K562 (cell line): ENCODE results near the gene OR51V1. TPM values are rescaled to one million over a fixed set of nuclear protein-coding genes. Genes with fewer than 3 reads are reported as not detected.

Experiments used
- ATAC-seq: fragments of 200-7000 bp; cut with Tn5 transposase; 3 replicates; pipeline ENCODE4 v1.9.1; 2020; ENCODE audit warnings: moderate library complexity
- BruUV-seq: library from RNA; stranded (reverse); fragments of 400-500 nt; replicated peaks from 2 replicates; lab custom pipeline; 2021; lab: Mats Ljungman, UMichigan
- CTCF ChIA-PET: fragments of 300-600 bp; formaldehyde crosslinking; extraction: SDS; loops from one replicate; lab custom pipeline; 2021; ENCODE audit warnings: low intra/inter-chr PET ratio; lab: Yijun Ruan, JAX
- POLR2A ChIA-PET: fragments of 300-600, 350-650 bp; sonication (Branson Sonifier 250); formaldehyde crosslinking; extraction: SDS; loops from one replicate; lab custom pipeline; 2021; ENCODE audit warnings: antibody characterized with exemption, inconsistent platforms; lab: Yijun Ruan, JAX
- DNase-seq, 4 experiments: peaks; one replicate each; pipeline versions ENCODE4 v3.0.0 to v3.0.0-alpha.2; 2011 to 2018; ENCODE audit warnings: low spot score in 3 of 4, mixed read lengths in 3 of 4; ENCODE audit errors: extremely low read depth in 1 of 4
- FAIRE-seq: peaks from 2 replicates; lab custom pipeline; 2011; peaks lifted over from hg19 to GRCh38; lab: Jason Lieb, UNC
- H2AFZ ChIP-seq: 2 replicates; pipeline ENCODE4 v1.6.0; 2011; ENCODE audit warnings: low read depth, low read length, control low read depth, inconsistent platforms
- H3K27ac ChIP-seq: fragments of 200-600 bp; 3 replicates; pipeline ENCODE4 v1.8.0; 2011; ENCODE audit warnings: low read depth, mild to moderate bottlenecking, control low read depth, inconsistent platforms, low read length, moderate library complexity, mixed read lengths; ENCODE audit errors: extremely low read depth
- H3K27me3 ChIP-seq, 2 experiments: fragments of 300-600 bp in 1 of 2; 2 replicates in 1 of 2; 3 replicates in 1 of 2; pipeline versions ENCODE4 v1.6.0 to v1.8.0; 2011; ENCODE audit warnings: inconsistent platforms in 2 of 2, low read length in 2 of 2, mild to moderate bottlenecking in 1 of 2, mixed read lengths in 1 of 2, moderate library complexity in 1 of 2; ENCODE audit not compliant: control insufficient read depth in 2 of 2, insufficient read depth in 2 of 2
- H3K36me3 ChIP-seq: fragments of 300-600 bp; 3 replicates; pipeline ENCODE4 v1.8.0; 2011; ENCODE audit warnings: mild to moderate bottlenecking, low read length, inconsistent platforms; ENCODE audit not compliant: control insufficient read depth, insufficient read depth
- H3K4me1 ChIP-seq, 2 experiments: fragments of 200-600 bp in 1 of 2; replicated peaks in 1 of 2; 2 replicates in 1 of 2; 3 replicates in 1 of 2; pipeline versions ENCODE4 v1.5.1 to v1.8.0; 2011; ENCODE audit warnings: inconsistent platforms in 2 of 2, low read length in 2 of 2, mild to moderate bottlenecking in 1 of 2, mixed read lengths in 1 of 2, moderate library complexity in 1 of 2; ENCODE audit not compliant: control insufficient read depth in 2 of 2, insufficient read depth in 2 of 2
- H3K4me2 ChIP-seq: 2 replicates; pipeline ENCODE4 v1.6.1; 2011; ENCODE audit warnings: low read length, control low read depth, inconsistent platforms, mixed read lengths; ENCODE audit not compliant: insufficient read depth
- H3K4me3 ChIP-seq: fragments of 200-600 bp; sonication (generic), shearing (Covaris generic); 2 replicates; pipeline ENCODE4 v1.5.1; 2016; ENCODE audit warnings: control low read depth, inconsistent platforms
- H3K79me2 ChIP-seq: fragments of 200-600 bp; 3 replicates; pipeline ENCODE4 v1.8.0; 2011; ENCODE audit warnings: low read length, inconsistent platforms; ENCODE audit not compliant: control insufficient read depth, insufficient read depth
- H3K9ac ChIP-seq, 2 experiments: 2 replicates each; pipeline versions ENCODE4 v1.6.0 to v1.6.1; 2011; ENCODE audit warnings: low read depth in 2 of 2, low read length in 2 of 2, control low read depth in 1 of 2, inconsistent platforms in 1 of 2, mild to moderate bottlenecking in 1 of 2, mixed read lengths in 1 of 2; ENCODE audit not compliant: insufficient read depth in 1 of 2
- H3K9me1 ChIP-seq: one replicate; pipeline ENCODE4 v1.6.0; 2011; ENCODE audit warnings: inconsistent platforms, mild to moderate bottlenecking, low read length, moderate library complexity; ENCODE audit not compliant: control insufficient read depth, insufficient read depth
- H3K9me3 ChIP-seq: replicated peaks from 2 replicates; pipeline ENCODE4 v1.5.1; 2011; ENCODE audit warnings: low read depth, low read length, inconsistent platforms; ENCODE audit not compliant: control insufficient read depth, insufficient read depth
- H4K20me1 ChIP-seq: replicated peaks from 2 replicates; pipeline ENCODE4 v1.6.1; 2011; ENCODE audit warnings: low read length, inconsistent platforms, mixed read lengths; ENCODE audit not compliant: control insufficient read depth, insufficient read depth
- ARID1B ChIP-seq: fragments of 450-650 bp; IDR thresholded peaks from 2 replicates; pipeline ENCODE4 v1.6.1; 2016; ENCODE audit warnings: antibody characterized with exemption, mild to moderate bottlenecking, inconsistent platforms
- BCLAF1 ChIP-seq, 2 experiments: fragments of 450-650 bp in 1 of 2; IDR thresholded peaks; 2 replicates each; pipeline ENCODE4 v1.6.1; 2011 to 2017; ENCODE audit warnings: low read depth in 2 of 2, antibody characterized with exemption in 1 of 2, borderline replicate concordance in 1 of 2, low read length in 1 of 2, mild to moderate bottlenecking in 1 of 2, mixed read lengths in 1 of 2; ENCODE audit not compliant: control insufficient read depth in 1 of 2
- DPF2 ChIP-seq: fragments of 450-650 bp; IDR thresholded peaks from 2 replicates; pipeline ENCODE4 v1.6.1; 2016
- FOXP1 ChIP-seq: sonication (generic); formaldehyde crosslinking; IDR thresholded peaks from 2 replicates; pipeline ENCODE4 v1.8.0; 2022; ENCODE audit warnings: mild to moderate bottlenecking, missing genetic modification reagents
- GATAD2B ChIP-seq: fragments of 450-650 bp; IDR thresholded peaks from 2 replicates; pipeline ENCODE4 v1.6.1; 2017; ENCODE audit warnings: mild to moderate bottlenecking, borderline replicate concordance
- KDM4B ChIP-seq, 2 experiments: fragments of 450-650 bp in 1 of 2; sonication (generic) in 1 of 2; IDR thresholded peaks; 2 replicates each; pipeline ENCODE4 v1.6.1; 2016 to 2017; ENCODE audit warnings: borderline replicate concordance in 2 of 2, antibody characterized with exemption in 1 of 2, low read depth in 1 of 2, mild to moderate bottlenecking in 1 of 2
- MEIS2 ChIP-seq: fragments of 450-650 bp; IDR thresholded peaks from 2 replicates; pipeline ENCODE4 v1.6.1; 2014; ENCODE audit warnings: mild to moderate bottlenecking; ENCODE audit not compliant: partially characterized antibody
- NCOR1 ChIP-seq: fragments of 450-650 bp; IDR thresholded peaks from 2 replicates; pipeline ENCODE4 v1.6.1; 2016; ENCODE audit warnings: mild to moderate bottlenecking, moderate library complexity
- PREB ChIP-seq: sonication (generic); formaldehyde crosslinking; IDR thresholded peaks from 2 replicates; pipeline ENCODE4 v1.8.1; 2023; ENCODE audit warnings: mild to moderate bottlenecking, missing genetic modification reagents
- SPI1 ChIP-seq: IDR thresholded peaks from 2 replicates; pipeline ENCODE4 v1.6.1; 2011; ENCODE audit warnings: low read depth, low read length, control low read depth, borderline replicate concordance
- TGIF2 ChIP-seq: sonication (generic); formaldehyde crosslinking; IDR thresholded peaks from 2 replicates; pipeline ENCODE4 v1.8.1; 2022; ENCODE audit warnings: mild to moderate bottlenecking, missing genetic modification reagents, moderate library complexity
- ZNF57 ChIP-seq: fragments of 450-650 bp; formaldehyde crosslinking; IDR thresholded peaks from 2 replicates; pipeline ENCODE4 v1.4.0; 2020; ENCODE audit warnings: mild to moderate bottlenecking, moderate library complexity
- WGBS: fragments of 100-300 bp; shearing (Covaris generic); methylation state at CpG from one replicate; pipeline ENCODE4 v1.1.6; 2016; ENCODE audit warnings: low coverage, mixed read lengths; ENCODE audit not compliant: insufficient coverage; ENCODE audit errors: missing lambda C conversion rate; 5-methylcytosine and 5-hydroxymethylcytosine counted together
- in situ Hi-C: fragments of 300-500 bp; cut with MboI; formaldehyde crosslinking; loops from 4 replicates; pipeline ENCODE4 v1.15.0; 2018; ENCODE audit warnings: inconsistent platforms, mixed read lengths
- intact Hi-C: fragments of 100-400 bp; cut with micrococcal nuclease; formaldehyde crosslinking; loops from 2 replicates; pipeline ENCODE4 v1.14.2; 2022
- polyA plus RNA-seq, 8 experiments: library from polyadenylated mRNA; depleted of rRNA in 4 of 8; stranded (reverse) in 5 of 8; unstranded in 3 of 8; fragments of >200 nt; fragmentation: Nextera tagmentation in 2 of 8; fragmentation: Illumina TruSeq in 1 of 8; extraction: Ambion mirVana in 2 of 8; extraction: Trizol in 1 of 8; gene quantifications; 2 replicates each; pipeline versions ENCODE4 v1.2.1 to v1.2.3, GENCODE V29; 2011 to 2014; ENCODE audit warnings: inconsistent platforms in 1 of 8, missing spikeins in 1 of 8
- total RNA-seq, 7 experiments: library from RNA; depleted of rRNA in 6 of 7; stranded (reverse); fragments of >200 nt in 6 of 7; fragmentation: Illumina TruSeq in 2 of 7; extraction: Trizol in 2 of 7; gene quantifications; 2 replicates each; pipeline versions ENCODE4 v1.2.1 to v1.2.3, GENCODE V29; 2011 to 2021; ENCODE audit warnings: low replicate concordance in 1 of 7

The OR51V1 gene
- total and polyA plus RNA-seq, 9 of the 15 experiments (the other 6 are each of a cell fraction or from before 2014, with no cell fraction given): not detected

GRCh38 chr11:5232821-5233220 lies 32.3 kb upstream of the OR51V1 start:
- 100% methylated on average over 2 of the region's 2 CpGs for WGBS
- POLR2A ChIA-PET: interaction anchor here (1.3 kb wide), 1 partner anchor 10 kb away, joined by 10 read pairs; no protein-coding TSS in a partner anchor
- no peak for ATAC-seq

GRCh38 chr11:5232176-5232575 lies 31.7 kb upstream of the OR51V1 start:
- Histone ChIP-seq H3K9me3 (no peaks in the 10 kb centered on the region), H4K20me1 (no peaks in the 10 kb centered on the region), H3K27ac (no peak overlapping the region), H3K9ac (no peak overlapping the region), H3K4me1 (peaks cover 11 to 35% of the 10 kb centered on the region in 2 experiments), H3K4me2 (no peak overlapping the region; the same call in 1 of the 2 replicates), H3K36me3 (no peaks in the 10 kb centered on the region), H2AFZ (no peak overlapping the region), H3K27me3 (no peaks in the 10 kb centered on the region), H3K4me3 (no peak overlapping the region), H3K79me2 (no peaks in the 10 kb centered on the region; the same call in 2 of the 3 replicates), H3K9me1 (no peaks in the 10 kb centered on the region)
- no TSS peak for BruUV-seq
- in situ Hi-C loops: no loop called here
- POLR2A ChIA-PET: no interaction called here
- DNase-seq: no peak
- CTCF ChIA-PET: no interaction called here
- ATAC-seq: no peak
- no peak for FAIRE-seq
- WGBS: 38% methylated on average over 3 of the region's 3 CpGs
- intact Hi-C loops: no loop called here
- TF ChIP-seq BCLAF1 (IDR thresholded peaks at IDR 0.05; ENCODE audit: borderline replicate concordance in 1 of 2, control insufficient read depth in 1 of 2, low read depth in 2 of 2, low read length in 1 of 2): no peak
- TF ChIP-seq TGIF2 (CRISPR knock-in tag): no peak
- 0 out of 2 replicates have a peak, but pooled peaks have one; percentile 17 for TF ChIP-seq DPF2
- peak; percentile 71 for TF ChIP-seq MEIS2
- 0 out of 2 replicates have a peak, but pooled peaks have one; percentile 18 for TF ChIP-seq NCOR1
- TF ChIP-seq ZNF57 (CRISPR knock-in tag): no peak
- TF ChIP-seq GATAD2B: no peak
- TF ChIP-seq ARID1B: 0 out of 2 replicates have a peak, but pooled peaks have one; percentile 12

More at GRCh38 chr11:5232821-5233220, 32.3 kb upstream of the OR51V1 start:
- TF ChIP-seq SPI1: no peak
- no peak for TF ChIP-seq FOXP1 (CRISPR knock-in tag)
- no peak for TF ChIP-seq PREB (CRISPR knock-in tag)
- no peak for TF ChIP-seq KDM4B (IDR thresholded peaks at IDR 0.05; ENCODE audit: borderline replicate concordance in 2 of 2, low read depth in 1 of 2)
- TF ChIP-seq, all 486 proteins: peak for 0
- intact Hi-C loops (no loop called here), in situ Hi-C loops (no loop called here)
- H3K9me3 ChIP-seq: no peaks in the 10 kb centered on the region
- no TSS peak for BruUV-seq
- no peak overlapping the region for H3K4me3 ChIP-seq
- CTCF ChIA-PET: no interaction called here
- H3K4me1 ChIP-seq: peaks cover 11 to 35% of the 10 kb centered on the region in 2 experiments
- H2AFZ ChIP-seq: no peak overlapping the region
- H3K79me2 ChIP-seq: no peaks in the 10 kb centered on the region; the same call in 2 of the 3 replicates
- FAIRE-seq: no peak
- H3K9me1 ChIP-seq: no peaks in the 10 kb centered on the region
- no peak overlapping the region for H3K27ac ChIP-seq
- no peaks in the 10 kb centered on the region for H3K27me3 ChIP-seq
- H3K36me3 ChIP-seq: no peaks in the 10 kb centered on the region; the same call in 2 of the 3 replicates
- H4K20me1 ChIP-seq: no peaks in the 10 kb centered on the region
- DNase-seq: no peak
- peak overlapping the region in 1 of 2 experiments; percentile 1; a peak in 1 of 4 replicates for H3K9ac ChIP-seq
- no peak overlapping the region for H3K4me2 ChIP-seq
